ENCODE results near the gene IL4R. TPM values are rescaled to one million over a fixed set of nuclear protein-coding genes. Genes with fewer than 3 reads are reported as not detected.
A peak's percentile ranks its signal among the peaks of the same experiment; 100 is the strongest.
"Not testable (repeated sequence)": the region's sequence is repeated elsewhere in the genome, so short reads cannot be mapped to it uniquely, and the experiment has no call there.

Gene IL4R
- polyA plus RNA-seq, 4 donors, result 13.2 to 20.5 (median 15.5) TPM

DNA sequence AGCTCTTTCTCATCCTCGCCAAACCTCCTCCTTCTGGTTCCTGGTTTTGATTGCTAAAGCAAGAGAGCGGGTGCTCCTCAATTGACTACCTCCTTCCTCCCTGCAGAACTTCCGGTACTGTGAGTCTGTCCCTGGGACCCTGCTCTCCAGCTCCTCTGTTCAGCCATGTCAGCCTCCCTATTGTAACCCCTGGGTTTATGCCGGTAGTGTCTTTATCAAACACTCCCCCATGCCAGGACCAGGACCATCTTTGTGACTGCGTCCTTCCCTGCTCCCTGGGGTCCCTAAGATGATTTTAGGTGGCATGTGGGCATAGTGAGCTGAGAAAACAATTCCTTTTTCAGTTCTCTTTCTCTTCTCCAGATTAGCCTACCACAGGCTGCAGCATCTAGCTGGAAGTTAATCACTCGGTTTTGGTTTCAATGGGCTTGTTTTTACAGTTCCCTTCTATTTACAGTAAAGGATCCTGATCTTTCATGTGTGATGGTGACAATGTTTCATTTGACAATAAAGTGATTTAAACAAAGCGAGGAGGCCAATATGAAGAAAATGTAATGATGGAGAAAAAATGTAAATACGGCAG is 60.5 kb downstream of the IL4R start:
- no peak for DNase-seq (ENCODE audit: low read depth in 4 of 4, low spot score in 3 of 4)

DNA sequence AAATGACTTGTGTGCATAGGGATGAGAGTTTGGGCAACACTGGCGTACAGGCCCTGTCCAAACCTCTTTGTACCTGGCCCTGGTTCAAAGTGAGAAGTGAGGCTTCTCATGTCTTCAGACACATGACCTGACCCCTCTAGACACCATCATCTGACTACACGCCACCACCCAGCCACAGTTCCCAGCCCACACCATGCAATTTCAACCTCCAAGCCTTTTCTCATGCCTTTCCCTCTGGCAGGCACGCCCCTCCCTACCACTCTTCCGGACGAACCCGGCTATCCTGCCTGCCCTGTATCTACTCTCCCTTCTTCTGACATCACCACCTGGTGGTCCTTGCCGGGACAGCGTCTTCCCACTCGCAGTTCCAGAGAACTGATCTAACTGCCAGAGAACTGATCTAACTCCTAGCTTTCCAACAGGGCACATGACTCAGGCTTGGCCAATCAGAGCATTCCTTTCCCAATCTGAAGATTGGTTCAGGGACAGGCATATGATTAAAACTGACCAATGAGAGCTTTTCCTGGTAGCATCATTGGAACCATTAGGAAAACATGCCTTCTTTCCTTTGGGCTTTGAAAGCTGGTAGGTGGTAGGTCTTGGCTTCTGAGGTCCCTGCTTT is 61.1 kb downstream of the IL4R start:
- DNase-seq (ENCODE audit: low read depth in 4 of 4, low spot score in 3 of 4), result peak; percentile 18 to 48 (median 23)

DNA sequence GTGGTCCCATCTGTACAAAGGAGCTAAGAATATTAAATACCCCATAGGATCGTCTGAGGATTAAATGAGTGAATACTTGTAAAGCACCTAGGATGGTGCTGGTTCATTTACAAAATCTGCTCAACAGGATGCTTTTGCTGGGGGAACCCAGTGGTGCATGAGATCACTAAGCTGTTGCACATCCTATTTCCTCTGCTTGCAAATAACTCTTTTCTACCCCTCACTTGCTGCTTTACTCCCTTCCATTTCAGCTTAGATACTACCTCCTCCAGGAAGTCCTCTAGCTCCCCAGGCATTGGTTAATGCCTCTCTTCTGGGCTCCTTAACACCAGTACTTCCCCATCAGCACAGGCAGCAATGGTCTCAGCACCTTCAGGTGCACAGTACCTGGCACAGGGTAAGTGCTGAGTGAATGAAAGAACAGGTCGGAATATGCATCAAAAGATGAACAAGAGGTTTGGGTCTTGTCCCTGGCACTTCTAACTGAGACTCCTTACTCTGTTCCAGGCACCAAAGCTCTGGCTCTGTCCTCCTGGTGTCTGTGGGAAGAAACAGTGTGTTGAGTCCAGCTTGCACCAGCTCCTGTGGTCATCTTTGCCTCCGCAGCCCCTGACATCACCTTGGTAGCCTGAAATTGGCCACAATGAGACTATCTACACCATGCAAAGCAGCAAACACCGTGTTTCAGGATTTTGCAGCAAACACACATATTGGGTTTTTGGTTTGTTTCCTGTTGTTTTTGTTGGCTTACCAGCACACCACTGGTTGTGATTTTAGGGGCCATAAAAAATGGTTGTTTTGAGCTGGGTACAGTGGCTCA is 64.1 kb downstream of the IL4R start:
- no peak for DNase-seq (ENCODE audit: low read depth in 4 of 4, low spot score in 3 of 4)

DNA sequence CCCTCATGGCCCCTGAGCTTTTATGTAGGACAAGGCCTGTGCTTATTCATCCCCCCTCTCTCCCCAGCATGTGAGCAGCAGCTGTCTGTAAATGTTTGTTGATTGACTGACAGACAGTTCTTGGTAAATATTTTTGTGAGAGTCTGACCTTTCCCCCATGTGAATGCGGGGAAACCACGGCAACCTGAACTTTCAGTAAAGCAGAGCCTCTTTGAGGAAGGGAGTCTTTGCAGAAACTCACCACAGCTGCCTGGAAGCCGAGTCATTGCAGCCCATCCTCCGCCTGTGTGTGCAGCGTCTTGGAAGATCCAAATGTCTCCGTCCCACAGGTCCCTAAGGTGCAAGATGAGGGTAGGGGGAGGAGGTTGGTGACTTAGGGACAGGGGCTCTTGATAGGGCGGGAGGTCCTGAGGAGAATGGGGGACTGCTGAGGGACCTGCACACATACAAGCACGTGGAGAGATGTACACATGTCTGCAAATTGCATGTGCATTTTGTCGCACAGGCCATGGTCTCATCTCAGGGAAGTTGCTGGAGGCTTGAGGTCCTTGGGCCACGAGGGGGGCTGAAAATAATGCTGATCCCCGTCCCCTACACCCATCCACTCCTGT is 65.2 kb downstream of the IL4R start:
- no peak for DNase-seq (ENCODE audit: low read depth in 4 of 4, low spot score in 3 of 4)

DNA sequence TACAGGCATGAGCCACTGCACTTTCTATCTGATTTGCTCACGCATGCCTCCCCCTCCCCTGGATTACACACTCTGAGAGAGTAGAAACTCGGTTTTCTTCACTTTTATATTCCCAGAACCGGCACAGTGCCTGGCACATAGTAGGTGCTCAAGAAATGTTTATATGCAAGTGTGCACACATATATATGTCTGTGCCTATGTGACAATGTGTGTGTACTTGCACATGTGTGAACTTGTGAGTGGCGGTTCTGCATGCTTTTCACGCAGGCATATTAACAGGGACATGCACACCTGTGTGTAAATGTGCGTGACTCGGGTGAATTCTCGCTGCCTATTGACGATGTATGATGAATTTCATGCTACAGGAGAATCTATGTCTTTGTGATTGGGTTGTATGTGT is 66.1 kb downstream of the IL4R start:
- no peak for DNase-seq (ENCODE audit: low read depth in 4 of 4, low spot score in 3 of 4)

DNA sequence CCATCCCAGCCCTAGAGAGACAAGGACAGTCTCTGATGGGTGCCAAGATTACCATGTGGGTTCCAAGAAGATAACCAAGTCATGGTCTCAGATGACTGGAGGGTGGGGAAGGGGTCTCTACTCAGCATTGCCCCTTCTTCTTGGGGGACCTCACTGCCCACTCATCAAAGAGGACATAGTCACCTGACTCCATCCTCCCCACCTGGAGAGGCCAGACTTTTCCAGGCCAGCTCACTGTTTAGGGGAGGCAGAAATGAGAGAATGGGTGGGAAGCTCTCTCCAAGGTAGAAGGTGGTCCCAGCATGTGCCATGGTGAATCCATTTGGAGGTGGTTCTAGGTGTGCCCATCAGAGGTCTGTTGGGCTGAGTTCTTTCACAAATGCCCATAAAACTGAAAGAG is 67.5 kb downstream of the IL4R start:
- no peak for DNase-seq (ENCODE audit: low read depth in 4 of 4, low spot score in 3 of 4)

DNA sequence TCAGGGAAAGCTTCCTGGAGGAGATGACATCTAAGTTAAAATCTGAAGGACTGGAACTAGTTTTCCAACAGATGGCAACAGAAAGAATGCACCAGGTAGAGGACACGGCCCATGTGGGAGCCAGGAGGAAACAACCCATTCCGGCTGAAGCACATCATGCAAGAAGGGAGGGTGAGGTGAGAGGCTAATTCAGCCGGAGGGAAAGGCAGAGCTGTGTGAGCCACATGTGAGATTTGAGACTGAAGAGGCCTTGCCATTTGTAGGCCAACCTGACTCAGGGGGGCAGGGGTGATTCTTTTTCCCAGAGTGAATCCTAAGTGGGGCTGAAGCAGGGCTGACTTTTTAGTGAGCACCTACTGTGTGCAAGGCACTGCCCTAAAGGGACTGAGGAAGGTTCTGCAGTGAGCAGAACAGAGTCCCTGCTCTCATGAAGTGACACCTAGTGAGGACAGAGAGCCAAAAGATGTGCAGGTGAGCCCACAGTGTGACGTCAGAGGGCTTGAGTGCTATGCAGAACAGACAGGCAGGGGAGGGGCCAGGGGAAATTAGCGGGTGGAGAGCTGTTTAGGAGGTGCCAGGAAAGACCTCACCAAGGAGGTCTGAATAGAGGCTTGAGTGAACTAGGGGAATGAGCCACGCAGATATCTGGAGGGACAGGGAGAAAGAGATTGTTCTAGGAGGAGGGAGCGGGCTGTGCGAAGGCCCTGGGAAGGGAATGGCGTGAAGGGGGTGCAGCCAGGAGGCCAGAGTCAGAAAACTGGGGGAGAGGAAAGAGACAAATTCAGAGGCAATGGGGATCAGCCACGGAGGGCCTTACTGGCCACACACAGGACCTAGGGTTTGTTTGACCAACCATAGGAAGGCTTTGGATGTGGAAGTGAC is 68.4 kb downstream of the IL4R start:
- DNase-seq (ENCODE audit: low read depth in 4 of 4, low spot score in 3 of 4), result no peak

DNA sequence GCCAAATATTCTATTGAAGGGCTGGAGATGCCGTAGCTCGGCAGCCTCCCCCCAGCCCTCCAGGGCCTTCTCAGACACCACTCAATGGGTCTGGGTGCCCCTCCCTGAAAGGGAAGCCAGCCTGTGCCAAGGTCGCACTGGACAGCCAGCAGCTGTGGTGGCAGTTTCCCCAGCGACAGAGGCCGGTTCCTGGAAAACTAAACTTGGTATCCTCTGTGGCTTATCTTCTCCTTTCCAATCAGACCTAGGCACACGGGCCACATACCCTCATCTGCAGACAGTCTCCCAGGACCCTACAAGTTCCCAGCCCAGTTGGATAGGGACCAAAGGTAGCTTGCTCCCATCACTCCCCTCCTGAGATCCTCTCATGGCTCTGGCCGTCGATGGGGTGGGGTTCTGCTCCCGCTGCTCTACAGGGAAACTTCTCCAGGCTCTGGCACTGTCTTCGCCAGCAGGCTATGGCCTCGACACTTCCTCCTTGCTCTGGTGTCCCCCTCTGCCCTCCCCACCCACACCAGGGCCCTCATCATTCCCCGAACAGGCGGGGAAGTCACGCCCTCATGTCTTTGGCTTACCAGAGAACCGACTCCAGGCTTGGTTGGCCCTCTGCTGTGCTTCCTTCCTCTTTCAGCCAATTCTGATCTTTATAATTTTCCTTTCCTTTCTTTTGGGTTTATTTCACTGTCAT is 69.9 kb downstream of the IL4R start:
- DNase-seq (ENCODE audit: low read depth in 4 of 4, low spot score in 3 of 4), result no peak

DNA sequence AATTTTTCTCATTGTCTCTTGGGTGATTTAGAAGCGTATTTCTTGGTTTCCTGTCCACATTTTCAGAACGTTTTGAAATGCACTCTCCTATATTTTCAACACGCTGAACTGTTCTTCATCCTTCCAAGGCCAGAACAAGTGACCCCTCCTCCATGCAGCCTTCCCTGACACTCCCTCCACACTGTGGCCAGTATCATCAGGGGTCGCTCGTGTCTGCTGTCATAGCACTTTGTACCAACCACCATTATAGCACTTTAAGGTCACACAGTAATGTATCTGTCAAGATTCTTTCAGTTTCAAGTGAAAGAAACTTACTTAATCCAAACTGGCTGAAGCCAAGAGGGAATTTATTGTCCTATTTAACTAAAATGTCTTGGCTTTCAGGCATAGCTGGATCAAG is 70.7 kb downstream of the IL4R start:
- DNase-seq (ENCODE audit: low read depth in 4 of 4, low spot score in 3 of 4), result no peak

DNA sequence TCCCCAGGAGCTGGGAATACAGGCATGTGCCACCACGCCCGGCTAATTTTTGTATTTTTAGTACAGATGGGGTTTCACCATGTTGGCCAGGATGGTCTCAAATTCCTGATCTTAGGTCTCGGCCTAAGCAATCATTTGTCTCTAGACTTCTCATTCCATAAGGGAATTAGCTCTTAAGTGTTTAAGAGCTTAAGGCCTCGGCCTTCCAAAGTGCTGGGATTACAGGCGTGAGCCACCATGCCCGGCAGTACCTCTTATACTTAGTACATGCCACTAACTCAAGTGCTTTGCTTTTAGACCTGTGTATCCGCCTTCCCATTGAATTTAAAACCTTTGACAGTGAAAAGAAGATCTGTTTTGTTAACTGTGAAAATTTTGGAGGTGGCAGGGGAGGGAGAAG is 71.6 kb downstream of the IL4R start:
- DNase-seq (ENCODE audit: low read depth in 4 of 4, low spot score in 3 of 4), result no peak

DNA sequence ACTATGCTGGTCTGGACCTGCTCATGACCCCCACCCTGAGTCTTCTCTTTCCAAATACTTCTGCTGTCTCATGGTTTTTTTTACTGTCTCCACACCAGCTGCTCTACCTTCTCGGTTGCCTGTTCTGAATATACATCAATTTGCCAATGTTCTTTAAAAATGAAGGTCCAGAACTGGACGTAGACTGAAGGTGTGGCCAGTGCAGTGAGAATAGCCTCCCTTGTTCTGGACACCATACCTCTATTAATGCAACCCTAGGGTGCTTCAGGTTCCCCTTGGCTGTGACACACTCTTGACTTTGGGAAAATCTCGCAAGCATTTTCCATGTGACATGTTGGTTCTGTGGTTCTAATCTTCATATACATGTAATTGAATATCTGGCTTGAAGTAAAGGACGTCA is 72.9 kb downstream of the IL4R start:
- DNase-seq (ENCODE audit: low read depth in 4 of 4, low spot score in 3 of 4), result no peak

DNA sequence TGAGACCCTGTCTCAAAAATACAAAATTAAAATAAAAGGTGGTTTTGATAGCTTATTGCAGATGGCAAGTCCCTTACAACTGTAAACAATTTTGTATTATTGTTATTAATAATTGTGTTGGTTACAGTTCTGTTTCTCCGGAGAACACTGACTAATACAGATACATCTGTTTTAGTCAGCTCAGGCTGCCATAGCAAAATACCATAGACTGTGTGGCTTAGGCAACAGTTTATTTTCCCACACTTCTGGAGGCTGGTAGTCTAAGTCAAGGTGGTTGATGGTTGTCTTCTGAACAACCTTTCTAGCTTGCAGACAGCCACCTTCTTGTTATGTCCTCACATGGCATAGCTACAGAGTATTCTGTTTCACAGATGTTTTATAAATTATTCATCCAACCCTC is 74.0 kb downstream of the IL4R start:
- DNase-seq (ENCODE audit: low read depth in 4 of 4, low spot score in 3 of 4), result no peak

DNA sequence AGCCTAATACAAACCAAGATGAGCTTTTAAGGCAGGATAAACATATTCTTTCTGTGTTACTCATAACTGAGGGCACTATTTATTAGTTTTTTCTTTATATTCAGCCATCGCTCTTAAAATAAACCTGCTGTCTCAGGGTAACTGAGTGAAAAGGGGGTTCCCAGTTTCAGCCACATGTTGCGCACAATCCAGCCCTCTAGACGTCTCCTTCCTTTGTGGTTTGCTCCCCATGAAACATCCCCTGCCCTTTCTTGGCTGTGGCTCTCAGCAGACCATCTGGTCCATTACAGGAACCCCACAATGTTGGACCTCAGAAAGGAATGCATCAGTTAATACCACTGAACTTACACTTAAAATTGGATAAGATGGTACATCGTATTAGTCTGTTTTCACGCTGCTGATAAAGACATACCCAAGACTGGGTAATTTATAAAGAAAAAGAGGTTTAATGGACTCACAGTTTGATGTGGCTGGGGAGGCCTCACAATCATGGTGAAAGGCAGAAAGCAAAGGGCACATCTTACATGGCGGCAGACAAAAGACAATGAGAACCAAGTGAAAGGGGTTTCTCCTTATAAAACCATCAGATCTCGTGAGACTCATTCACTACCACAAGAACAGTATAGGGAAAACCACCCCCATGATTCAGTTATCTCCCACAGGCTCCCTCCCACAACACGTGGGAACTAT is 75.6 kb downstream of the IL4R start:
- DNase-seq (ENCODE audit: low read depth in 4 of 4, low spot score in 3 of 4), result no peak

DNA sequence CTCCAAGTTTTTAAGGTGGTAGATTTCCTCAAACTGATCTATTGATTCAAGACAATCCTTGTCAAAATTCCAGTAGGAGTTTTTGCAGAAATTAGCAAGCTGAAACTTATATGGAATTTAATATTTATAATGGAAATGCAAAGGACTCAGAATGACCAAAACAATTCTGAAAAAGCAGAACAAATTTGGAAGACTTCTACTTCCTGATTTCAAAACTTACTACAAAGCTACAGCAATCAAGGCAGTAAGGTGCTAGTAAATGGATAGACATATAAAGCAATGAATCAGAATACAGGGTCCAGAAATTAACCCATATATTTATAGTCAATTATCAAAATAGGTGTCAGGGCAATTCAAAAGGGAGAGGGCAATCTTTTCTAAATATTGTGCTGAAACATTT is 76.4 kb downstream of the IL4R start:
- no peak for DNase-seq (ENCODE audit: low read depth in 4 of 4, low spot score in 3 of 4)

DNA sequence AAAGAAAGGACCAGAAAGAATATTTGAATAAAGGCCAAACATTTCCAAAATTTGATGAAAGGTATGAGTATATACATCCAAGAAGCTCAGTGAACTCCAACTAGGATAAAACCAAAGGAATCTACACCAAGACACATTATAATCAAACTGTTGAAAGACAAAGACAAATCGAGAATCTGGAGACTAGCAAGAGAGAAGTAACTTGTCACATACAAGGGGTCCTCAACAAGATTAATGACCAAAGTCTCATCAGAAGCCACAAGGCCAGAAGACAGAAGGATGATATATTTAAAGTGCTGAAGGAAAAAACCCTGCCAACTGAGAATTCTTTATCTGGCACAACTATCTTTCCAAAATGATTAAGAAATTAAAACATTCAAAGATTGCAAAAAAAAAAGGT is 78.9 kb downstream of the IL4R start:
- no peak for DNase-seq (ENCODE audit: low read depth in 4 of 4, low spot score in 3 of 4)

DNA sequence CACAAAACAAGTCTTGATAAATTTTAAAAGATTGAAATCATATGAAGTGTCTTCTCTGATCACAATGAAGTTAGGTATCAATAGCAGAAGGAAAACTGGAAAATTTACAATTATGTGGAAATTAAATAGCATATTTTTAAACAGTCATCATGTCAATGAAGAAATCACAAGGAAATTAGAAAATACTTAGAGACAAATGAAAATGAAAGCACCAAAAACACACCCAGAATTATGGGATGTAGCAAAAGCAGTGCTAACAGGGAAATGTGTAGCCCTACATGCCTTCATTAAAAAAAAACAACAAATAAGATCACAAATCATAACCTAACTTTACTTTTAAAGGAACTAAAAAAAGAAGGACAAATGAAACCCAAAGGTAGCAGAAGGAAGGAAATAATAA is 80.7 kb downstream of the IL4R start:
- no peak for DNase-seq (ENCODE audit: low read depth in 4 of 4, low spot score in 3 of 4)

DNA sequence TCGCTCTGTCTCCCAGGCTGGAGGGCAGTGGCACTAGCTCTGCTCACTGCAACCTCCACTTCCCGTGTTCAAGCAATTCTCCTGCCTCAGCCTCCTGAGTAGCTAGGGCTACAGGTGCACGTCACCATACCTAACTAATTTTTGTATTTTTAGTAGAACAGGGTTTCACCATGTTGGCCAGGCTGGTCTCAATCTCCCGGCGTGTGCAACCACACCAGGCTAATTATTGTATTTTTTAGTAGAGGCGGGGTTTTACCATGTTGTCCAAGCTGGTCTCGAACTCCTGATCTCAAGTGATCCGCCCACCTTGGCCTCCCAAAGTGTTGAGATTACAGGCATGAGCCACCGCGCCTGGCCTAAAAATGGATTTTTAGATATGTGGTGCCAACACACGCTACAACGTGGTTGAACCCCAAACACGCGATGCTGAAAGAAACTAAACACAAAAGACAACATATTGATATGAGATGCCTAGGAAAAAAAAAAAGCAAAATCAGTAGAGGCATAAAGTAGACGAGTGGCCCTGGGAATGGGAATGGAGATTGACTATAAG is 84.6 kb downstream of the IL4R start:
- DNase-seq (ENCODE audit: low read depth in 4 of 4, low spot score in 3 of 4), result not testable (repeated sequence)

DNA sequence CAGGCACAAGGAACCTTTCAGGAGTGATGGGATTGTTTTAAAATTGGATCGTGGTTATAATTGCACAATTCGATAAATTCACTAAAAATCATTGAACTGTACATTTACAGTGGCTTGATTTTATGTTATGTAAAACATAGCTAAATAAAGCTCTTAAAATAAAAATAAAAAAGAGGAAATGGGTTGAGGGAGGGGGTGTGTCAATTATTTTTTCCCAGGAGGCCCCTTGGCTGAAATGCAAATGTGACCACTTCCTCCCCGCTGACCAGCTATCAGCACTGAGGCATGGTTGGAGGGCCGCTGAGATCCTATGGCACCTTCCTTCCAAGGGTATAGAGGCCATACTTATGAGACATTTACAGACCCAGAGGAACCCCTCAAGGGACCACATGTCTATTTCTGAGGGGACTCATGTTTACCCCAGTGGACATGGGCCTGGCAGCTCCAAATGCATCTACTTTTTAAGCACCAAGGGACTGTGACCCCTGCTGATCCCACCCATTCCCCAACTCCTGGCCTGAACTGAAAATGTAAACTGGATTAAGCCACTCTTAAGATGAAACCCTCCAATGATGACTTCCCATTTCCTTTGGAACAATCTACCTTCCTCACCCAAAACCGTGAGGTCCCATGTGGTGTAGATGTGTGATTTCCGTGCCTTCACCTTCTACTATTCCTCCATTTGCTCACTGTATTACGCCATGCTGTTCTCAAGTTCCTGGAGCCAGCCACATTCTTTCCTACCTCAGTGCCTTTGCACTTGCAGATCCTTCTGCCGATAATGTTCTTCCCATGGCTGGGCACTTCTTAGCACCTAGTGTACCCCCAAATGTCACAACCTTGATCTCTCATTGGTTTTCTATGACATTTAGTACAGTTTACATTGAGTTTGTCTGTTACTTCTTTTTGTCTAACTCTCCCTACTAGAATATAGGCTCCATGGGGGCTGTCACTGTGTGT is 85.4 kb downstream of the IL4R start:
- DNase-seq (ENCODE audit: low read depth in 4 of 4, low spot score in 3 of 4), result no peak

Measured in left renal pelvis (tissue), 4 donors.